Neural cell (in vitro differentiated cells): ENCODE measurements around the gene RFT1. TPM values are rescaled to one million over a fixed set of nuclear protein-coding genes. Genes with fewer than 3 reads are reported as not detected.

ENCODE experiments used
- H2AFZ ChIP-seq: fragments of 200-600, 300-800 bp; sonication (generic), shearing (Covaris generic); 2 replicates; pipeline ENCODE4 v1.6.0; 2014; ENCODE audit warnings: low read depth, mild to moderate bottlenecking, antibody characterized with exemption, low read length, moderate library complexity
- H3F3A ChIP-seq: fragments of 200-600 bp; shearing (Covaris generic); 2 replicates; pipeline ENCODE4 v1.6.1; 2016; ENCODE audit warnings: mild to moderate bottlenecking, moderate library complexity, mixed read lengths, antibody characterized with exemption, low read length; ENCODE audit not compliant: insufficient read depth, poor library complexity, severe bottlenecking
- H3K27ac ChIP-seq: fragments of 200-600, 300-800 bp; sonication (generic), shearing (Covaris generic); 2 replicates; pipeline ENCODE4 v1.5.1; 2014; ENCODE audit warnings: mild to moderate bottlenecking, low read length, moderate library complexity
- H3K27me3 ChIP-seq: fragments of 300-800, 200-600 bp; sonication (generic), shearing (Covaris generic); 2 replicates; pipeline ENCODE4 v1.6.0; 2014; ENCODE audit warnings: mild to moderate bottlenecking, low read depth, low read length, moderate library complexity; ENCODE audit not compliant: insufficient read depth
- H3K36me3 ChIP-seq: fragments of 300-800, 200-600 bp; sonication (generic), shearing (Covaris generic); 2 replicates; pipeline ENCODE4 v1.5.1; 2014; ENCODE audit warnings: mild to moderate bottlenecking, antibody characterized with exemption, low read length, moderate library complexity; ENCODE audit not compliant: insufficient read depth
- H3K4me2 ChIP-seq: fragments of 300-800, 200-600 bp; sonication (generic), shearing (Covaris generic); 2 replicates; pipeline ENCODE4 v1.6.0; 2014; ENCODE audit warnings: mild to moderate bottlenecking, low read length
- H3K4me3 ChIP-seq: fragments of 300-800, 200-600 bp; sonication (generic), shearing (Covaris generic); 2 replicates; pipeline ENCODE4 v1.5.1; 2014; ENCODE audit warnings: mild to moderate bottlenecking, low read length, moderate library complexity
- H3K79me2 ChIP-seq: fragments of 200-600 bp; shearing (Covaris generic); replicated peaks from 2 replicates; pipeline ENCODE4 v1.6.0; 2014; ENCODE audit warnings: mild to moderate bottlenecking, low read length, moderate library complexity; ENCODE audit not compliant: insufficient read depth
- H3K9ac ChIP-seq: fragments of 300-800, 200-600 bp; sonication (generic), shearing (Covaris generic); 2 replicates; pipeline ENCODE4 v1.6.1; 2016; ENCODE audit warnings: mild to moderate bottlenecking, low read length, mixed read lengths
- H3K9me2 ChIP-seq: fragments of 200-600 bp; shearing (Covaris generic); 2 replicates; pipeline ENCODE4 v1.6.1; 2016; ENCODE audit warnings: mild to moderate bottlenecking, low read length, mixed read lengths; ENCODE audit not compliant: insufficient read depth
- H3K9me3 ChIP-seq: fragments of 200-600, 300-800 bp; sonication (generic), shearing (Covaris generic); 2 replicates; pipeline ENCODE4 v1.6.1; 2016; ENCODE audit warnings: mild to moderate bottlenecking, mixed run types, low read length, moderate library complexity, mixed read lengths
- H4K20me1 ChIP-seq: fragments of 200-600 bp; shearing (Covaris generic); 2 replicates; pipeline ENCODE4 v1.6.1; 2016; ENCODE audit warnings: mild to moderate bottlenecking, mixed run types; ENCODE audit not compliant: insufficient read depth
- CTCF ChIP-seq: fragments of 450-650 bp; IDR thresholded peaks from 2 replicates; pipeline ENCODE4 v1.5.1; 2014; ENCODE audit warnings: antibody characterized with exemption, mild to moderate bottlenecking, moderate library complexity; ENCODE audit not compliant: poor library complexity, severe bottlenecking
- EP300 ChIP-seq: fragments of 450-650 bp; conservative IDR thresholded peaks from 2 replicates; pipeline ENCODE4 v1.6.1; 2014; ENCODE audit warnings: antibody characterized with exemption, mild to moderate bottlenecking, moderate library complexity; ENCODE audit not compliant: poor library complexity, severe bottlenecking
- EZH2 ChIP-seq: fragments of 200-600, 300-800 bp; shearing (Covaris generic), sonication (generic); IDR thresholded peaks from 2 replicates; pipeline ENCODE4 v1.6.1; 2014; ENCODE audit warnings: antibody characterized with exemption, low read length, borderline replicate concordance, mild to moderate bottlenecking; ENCODE audit not compliant: insufficient read depth, poor library complexity, severe bottlenecking
- MXI1 ChIP-seq: fragments of 450-650 bp; conservative IDR thresholded peaks from 2 replicates; pipeline ENCODE4 v1.6.1; 2014; ENCODE audit warnings: antibody characterized with exemption, mild to moderate bottlenecking; ENCODE audit not compliant: poor library complexity, severe bottlenecking
- POLR2AphosphoS5 ChIP-seq: IDR thresholded peaks from 2 replicates; pipeline ENCODE4 v1.6.1; 2012
- RAD21 ChIP-seq: fragments of 450-650 bp; conservative IDR thresholded peaks from 2 replicates; pipeline ENCODE4 v1.6.1; 2014; ENCODE audit warnings: antibody characterized with exemption, mild to moderate bottlenecking, moderate library complexity
- REST ChIP-seq: IDR thresholded peaks from 2 replicates; pipeline ENCODE4 v1.6.1; 2012; ENCODE audit warnings: borderline replicate concordance
- SMC3 ChIP-seq: fragments of 450-650 bp; conservative IDR thresholded peaks from 2 replicates; pipeline ENCODE4 v1.6.1; 2014; ENCODE audit warnings: antibody characterized with exemption, mild to moderate bottlenecking, moderate library complexity; ENCODE audit not compliant: poor library complexity
- TAF1 ChIP-seq: IDR thresholded peaks from 2 replicates; pipeline ENCODE4 v1.6.1; 2012; ENCODE audit warnings: low read depth
- polyA plus RNA-seq: library from polyadenylated mRNA; depleted of rRNA; stranded (reverse); fragments of >200 nt; gene quantifications from 2 replicates; pipeline ENCODE4 v1.2.3, GENCODE V29; 2014

The RFT1 gene
- polyA plus RNA-seq, 1 donor from 2014 or later = 6.1 TPM

- no peaks in the 10 kb centered on the region for H3K79me2 ChIP-seq
- no peaks in the 10 kb centered on the region for H3K36me3 ChIP-seq
- H3F3A ChIP-seq = no peaks in the 10 kb centered on the region
- H3K27me3 ChIP-seq = no peaks in the 10 kb centered on the region
- H2AFZ ChIP-seq = no peak overlapping the region
- no peak for TF ChIP-seq TAF1
- no peak for TF ChIP-seq POLR2AphosphoS5
- no peak for TF ChIP-seq REST
- TF ChIP-seq EP300 = no peak
- TF ChIP-seq MXI1 = no peak
- TF ChIP-seq RAD21 = no peak
- no peak for TF ChIP-seq SMC3
- no peak for TF ChIP-seq EZH2
- no peak for TF ChIP-seq CTCF
- no peak overlapping the region for H3K27ac ChIP-seq
- H3K9ac ChIP-seq = no peak overlapping the region
- H4K20me1 ChIP-seq = no peaks in the 10 kb centered on the region
- no peaks in the 10 kb centered on the region for H3K9me3 ChIP-seq
- no peak overlapping the region for H3K4me3 ChIP-seq
- no peaks in the 10 kb centered on the region for H3K9me2 ChIP-seq
- no peak overlapping the region for H3K4me2 ChIP-seq
Measured at GRCh38 chr3:53092942-53093341, 37.3 kb downstream of the RFT1 start.

- Histone ChIP-seq H3F3A (no peaks in the 10 kb centered on the region), H3K27me3 (no peaks in the 10 kb centered on the region), H3K79me2 (no peaks in the 10 kb centered on the region), H4K20me1 (no peaks in the 10 kb centered on the region), H3K9me2 (no peaks in the 10 kb centered on the region), H3K9ac (no peak overlapping the region), H3K9me3 (no peaks in the 10 kb centered on the region), H3K4me3 (no peak overlapping the region), H3K4me2 (no peak overlapping the region), H2AFZ (no peak overlapping the region), H3K27ac (no peak overlapping the region), H3K36me3 (no peaks in the 10 kb centered on the region)
- no peak for TF ChIP-seq POLR2AphosphoS5
- no peak for TF ChIP-seq TAF1
- no peak for TF ChIP-seq CTCF
- TF ChIP-seq EZH2 = no peak
- TF ChIP-seq SMC3 = no peak
- no peak for TF ChIP-seq MXI1
- TF ChIP-seq EP300 = no peak
- no peak for TF ChIP-seq REST
- no peak for TF ChIP-seq RAD21
Measured at GRCh38 chr3:53092216-53092615, 38.0 kb downstream of the RFT1 start.
